K562 (cell line): ENCODE results near the gene KRTAP4-8.

Experiments
- BMI1 ChIP-seq: fragments of 150-350 bp; IDR thresholded peaks from 2 replicates; pipeline ENCODE4 v1.6.1; 2014; ENCODE audit warnings: low read length
- CBX8 ChIP-seq: fragments of 200-600 bp; sonication (generic); IDR thresholded peaks from 2 replicates; pipeline ENCODE4 v1.6.1; 2012; ENCODE audit warnings: borderline replicate concordance, mixed run types, low read depth, mild to moderate bottlenecking, moderate library complexity, mixed read lengths, low read length, control low read depth, inconsistent platforms; ENCODE audit not compliant: poor library complexity, severe bottlenecking; ENCODE audit errors: extremely low read depth
- CTCF ChIP-seq, 3 experiments: IDR thresholded peaks in 2 of 3; conservative IDR thresholded peaks in 1 of 3; 2 replicates each; pipeline ENCODE4 v1.5.1; 2011 to 2012; ENCODE audit warnings: low read length in 3 of 3, mild to moderate bottlenecking in 3 of 3, control low read depth in 2 of 3, improper control_type of control experiment in 1 of 3, inconsistent platforms in 1 of 3, low read depth in 1 of 3, mixed read lengths in 1 of 3, moderate library complexity in 1 of 3; ENCODE audit not compliant: insufficient read depth in 2 of 3
- DLX4 ChIP-seq: fragments of 250-450 bp; sonication (Bioruptor Pico); IDR thresholded peaks from 2 replicates; pipeline ENCODE4 v1.6.1; 2021; ENCODE audit warnings: mild to moderate bottlenecking
- EZH2 ChIP-seq: IDR thresholded peaks from 2 replicates; pipeline ENCODE4 v1.6.1; 2012; ENCODE audit warnings: low read depth, mild to moderate bottlenecking, inconsistent platforms, low read length, borderline replicate concordance
- FIP1L1 ChIP-seq: fragments of 200-400 bp; formaldehyde crosslinking; IDR thresholded peaks from 2 replicates; pipeline ENCODE4 v1.6.1; 2018; ENCODE audit warnings: mild to moderate bottlenecking, low read depth, low read length; ENCODE audit not compliant: poor library complexity, severe bottlenecking
- HDAC6 ChIP-seq: IDR thresholded peaks from 2 replicates; pipeline ENCODE4 v1.6.1; 2012; ENCODE audit warnings: low read depth, mild to moderate bottlenecking, control low read depth, inconsistent platforms, low read length, moderate library complexity
- SIN3A ChIP-seq, 2 experiments: fragments of 150-350 bp in 1 of 2; IDR thresholded peaks; 2 replicates each; pipeline ENCODE4 v1.6.1; 2011 to 2016; ENCODE audit warnings: borderline replicate concordance in 2 of 2, low read depth in 2 of 2, low read length in 2 of 2, mild to moderate bottlenecking in 2 of 2, moderate library complexity in 2 of 2; ENCODE audit not compliant: control insufficient read depth in 1 of 2
- SMAD1 ChIP-seq: fragments of 150-350 bp; IDR thresholded peaks from 2 replicates; pipeline ENCODE4 v1.6.1; 2014; ENCODE audit warnings: low read length, low read depth; ENCODE audit not compliant: partially characterized antibody
- ZFP36 ChIP-seq: fragments of 150-350 bp; IDR thresholded peaks from 2 replicates; pipeline ENCODE4 v1.6.1; 2018; ENCODE audit warnings: low read length, low read depth; ENCODE audit not compliant: partially characterized antibody
- ZNF511 ChIP-seq: sonication (generic); formaldehyde crosslinking; IDR thresholded peaks from 2 replicates; pipeline ENCODE4 v1.8.0; 2022; ENCODE audit warnings: mild to moderate bottlenecking, missing genetic modification reagents

- no peak for TF ChIP-seq SIN3A (IDR thresholded peaks at IDR 0.05; ENCODE audit: borderline replicate concordance in 2 of 2, control insufficient read depth in 1 of 2, low read depth in 2 of 2, low read length in 2 of 2)
- TF ChIP-seq BMI1 = no peak
- TF ChIP-seq EZH2 = no peak
- TF ChIP-seq CTCF (IDR thresholded peaks at IDR 0.05 in 2 of 3, conservative IDR thresholded peaks at IDR 0.05 in 1 of 3; ENCODE audit: insufficient read depth in 2 of 3, low read depth in 1 of 3, low read length in 3 of 3) = no peak
- TF ChIP-seq SMAD1 = no peak
- no peak for TF ChIP-seq ZFP36
- no peak for TF ChIP-seq HDAC6
- no peak for TF ChIP-seq DLX4 (CRISPR knock-in tag)
- TF ChIP-seq ZNF511 (CRISPR knock-in tag) = no peak
- TF ChIP-seq FIP1L1 = no peak
- TF ChIP-seq CBX8 = no peak
Measured at GRCh38 chr17:41121742-41122141, 23.8 kb upstream of the KRTAP4-8 start.
